C4-2B (cell line): ENCODE results near the gene LTV1.

Source experiments
- ZFX ChIP-seq: fragments of 450-650 bp; IDR thresholded peaks from 2 replicates; pipeline ENCODE4 v1.6.1; 2017
- TF ChIP-seq, protein P1 (sequence below): fragments of 450-650 bp; conservative IDR thresholded peaks from 2 replicates; pipeline ENCODE4 v1.5.1; 2017; ENCODE audit warnings: mild to moderate bottlenecking

DNA sequence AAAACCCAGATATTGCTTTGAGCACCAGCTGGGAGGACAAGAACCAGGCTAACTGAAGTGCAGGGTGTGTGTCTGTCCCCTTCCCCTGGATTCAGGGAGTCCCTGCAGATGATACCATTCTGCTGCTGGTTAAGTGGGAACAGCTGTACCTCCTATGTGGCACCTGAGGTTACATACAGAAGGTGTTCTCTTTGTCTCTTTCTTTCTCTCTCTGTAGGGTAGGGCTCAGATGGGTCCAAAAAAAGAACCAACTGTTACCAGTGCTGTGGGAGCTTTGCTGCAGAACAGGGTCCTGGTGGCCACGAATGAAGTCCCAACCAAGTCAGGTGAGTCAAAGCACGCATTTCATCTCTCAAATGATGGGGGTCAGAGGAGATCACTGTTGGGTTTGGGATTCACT lies 59.7 kb downstream of the LTV1 start:
- TF ChIP-seq, protein P1, sequence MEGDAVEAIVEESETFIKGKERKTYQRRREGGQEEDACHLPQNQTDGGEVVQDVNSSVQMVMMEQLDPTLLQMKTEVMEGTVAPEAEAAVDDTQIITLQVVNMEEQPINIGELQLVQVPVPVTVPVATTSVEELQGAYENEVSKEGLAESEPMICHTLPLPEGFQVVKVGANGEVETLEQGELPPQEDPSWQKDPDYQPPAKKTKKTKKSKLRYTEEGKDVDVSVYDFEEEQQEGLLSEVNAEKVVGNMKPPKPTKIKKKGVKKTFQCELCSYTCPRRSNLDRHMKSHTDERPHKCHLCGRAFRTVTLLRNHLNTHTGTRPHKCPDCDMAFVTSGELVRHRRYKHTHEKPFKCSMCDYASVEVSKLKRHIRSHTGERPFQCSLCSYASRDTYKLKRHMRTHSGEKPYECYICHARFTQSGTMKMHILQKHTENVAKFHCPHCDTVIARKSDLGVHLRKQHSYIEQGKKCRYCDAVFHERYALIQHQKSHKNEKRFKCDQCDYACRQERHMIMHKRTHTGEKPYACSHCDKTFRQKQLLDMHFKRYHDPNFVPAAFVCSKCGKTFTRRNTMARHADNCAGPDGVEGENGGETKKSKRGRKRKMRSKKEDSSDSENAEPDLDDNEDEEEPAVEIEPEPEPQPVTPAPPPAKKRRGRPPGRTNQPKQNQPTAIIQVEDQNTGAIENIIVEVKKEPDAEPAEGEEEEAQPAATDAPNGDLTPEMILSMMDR: no peak
- no peak for TF ChIP-seq ZFX
